HG03342 (cell line): Measurements from ENCODE around the gene ACSL5.
"Not testable (repeated sequence)": the region's sequence is repeated elsewhere in the genome, so short reads cannot be mapped to it uniquely, and the experiment has no call there.

Source experiments
- ATAC-seq: cut with Tn5 transposase; IDR thresholded peaks from one replicate; pipeline ENCODE4 v1.9.1; 2021; ENCODE audit warnings: mild to moderate bottlenecking, moderate library complexity; ENCODE audit not compliant: unreplicated experiment

Gene ACSL5

DNA sequence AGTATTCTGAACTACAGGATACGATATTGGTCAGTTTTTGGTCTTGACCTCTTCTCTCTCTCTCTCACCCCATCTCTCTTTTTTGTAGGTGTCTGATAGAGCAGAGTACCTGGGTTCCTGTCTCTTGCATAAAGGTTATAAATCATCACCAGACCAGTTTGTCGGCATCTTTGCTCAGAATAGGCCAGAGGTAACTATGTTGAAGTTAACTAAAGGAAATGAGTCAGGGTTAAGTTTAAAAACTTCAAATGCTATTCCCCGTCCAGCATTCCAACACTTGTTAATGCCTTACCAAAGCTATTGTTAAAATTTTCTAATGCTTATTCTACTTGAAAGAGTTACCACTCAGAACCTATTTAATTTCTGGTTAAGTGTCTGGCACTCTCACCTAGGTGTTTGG is 30.7 kb downstream of the ACSL5 start:
- no peak for ATAC-seq

DNA sequence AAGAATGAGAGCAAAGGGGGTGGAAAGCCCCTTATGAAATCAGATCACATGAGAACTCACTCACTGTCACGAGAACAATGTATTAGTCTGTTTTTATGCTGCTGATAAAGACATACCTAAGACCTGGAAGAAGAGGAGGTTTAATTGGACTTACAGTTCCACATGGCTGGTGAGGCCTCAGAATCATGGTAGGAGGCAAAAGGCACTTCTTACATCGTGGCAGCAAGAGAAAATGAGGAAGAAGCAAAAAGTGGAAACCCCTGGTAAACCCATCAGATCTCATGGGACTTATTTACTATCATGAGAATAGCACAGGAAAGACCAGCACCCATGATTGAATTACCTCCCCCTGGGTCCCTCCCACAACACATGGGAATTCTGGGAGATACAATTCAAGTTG is 32.9 kb downstream of the ACSL5 start:
- ATAC-seq, result not testable (repeated sequence)

GRCh38 chr10:112407696-112408095 is 33.8 kb downstream of the ACSL5 start:
- no peak for ATAC-seq

- no peak for ATAC-seq
Observed at GRCh38 chr10:112409299-112409698, 35.4 kb downstream of the ACSL5 start.

DNA sequence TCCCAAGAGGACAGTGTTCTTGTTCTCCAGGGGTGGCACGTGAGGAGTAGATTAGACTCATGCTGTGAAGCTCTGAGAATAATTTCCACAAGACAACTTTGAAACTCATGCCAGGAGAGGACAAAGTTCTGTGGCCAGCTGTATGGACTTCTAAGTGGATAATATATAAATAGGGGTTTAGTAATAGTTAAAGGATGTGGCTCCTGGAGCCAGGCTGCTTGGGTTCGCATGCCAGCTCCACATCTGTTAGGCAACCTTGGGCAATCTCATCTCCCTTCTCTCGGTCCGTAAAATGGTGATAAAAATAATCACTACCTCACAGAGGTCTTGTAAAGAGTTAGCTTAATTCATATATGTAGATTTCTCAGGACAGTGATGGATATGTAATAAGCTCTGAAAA is 35.8 kb downstream of the ACSL5 start:
- no peak for ATAC-seq

- no peak for ATAC-seq
Observed at GRCh38 chr10:112412696-112413095, 38.8 kb downstream of the ACSL5 start.

DNA sequence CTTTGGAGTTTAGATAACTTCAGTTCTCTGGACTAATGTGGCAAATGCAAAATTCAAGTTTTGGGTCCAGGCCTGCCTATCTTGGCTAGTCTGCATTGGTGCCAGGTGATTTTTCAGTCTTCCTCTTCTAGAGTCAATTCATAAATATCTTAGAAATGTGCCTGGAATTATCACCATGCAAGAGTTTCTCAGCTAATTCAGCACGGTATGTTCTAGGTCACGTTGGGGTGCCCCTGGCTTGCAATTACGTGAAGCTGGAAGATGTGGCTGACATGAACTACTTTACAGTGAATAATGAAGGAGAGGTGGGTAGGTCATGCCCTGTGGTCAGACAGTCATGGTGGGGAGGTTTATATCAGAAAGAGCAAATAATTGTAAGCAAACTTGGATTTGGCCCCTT is 47.8 kb downstream of the ACSL5 start:
- ATAC-seq, result no peak

DNA sequence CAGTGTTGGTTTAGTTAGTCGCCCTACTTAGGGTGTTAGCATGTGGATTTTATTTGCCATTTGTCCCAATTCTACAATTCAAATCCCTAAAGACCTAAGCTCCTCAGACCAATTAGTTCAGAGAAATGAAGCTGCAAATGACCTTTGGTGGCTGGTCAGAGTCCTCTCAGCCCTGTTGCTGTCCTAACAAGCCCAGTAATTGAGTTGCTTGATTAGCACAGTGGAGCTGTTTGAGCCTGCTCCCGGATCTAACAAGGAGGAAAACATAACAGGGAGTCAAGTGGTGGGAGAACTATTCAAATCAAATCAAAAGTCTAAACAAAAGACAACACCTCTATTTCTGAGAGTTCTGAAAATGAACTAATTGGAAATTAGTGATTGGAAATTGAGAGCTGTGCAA is 50.7 kb downstream of the ACSL5 start:
- ATAC-seq, result no peak

- ATAC-seq, result no peak
Observed at GRCh38 chr10:112426111-112426510, 52.2 kb downstream of the ACSL5 start.

- no peak for ATAC-seq
Observed at GRCh38 chr10:112429147-112429546, 55.2 kb downstream of the ACSL5 start.

DNA sequence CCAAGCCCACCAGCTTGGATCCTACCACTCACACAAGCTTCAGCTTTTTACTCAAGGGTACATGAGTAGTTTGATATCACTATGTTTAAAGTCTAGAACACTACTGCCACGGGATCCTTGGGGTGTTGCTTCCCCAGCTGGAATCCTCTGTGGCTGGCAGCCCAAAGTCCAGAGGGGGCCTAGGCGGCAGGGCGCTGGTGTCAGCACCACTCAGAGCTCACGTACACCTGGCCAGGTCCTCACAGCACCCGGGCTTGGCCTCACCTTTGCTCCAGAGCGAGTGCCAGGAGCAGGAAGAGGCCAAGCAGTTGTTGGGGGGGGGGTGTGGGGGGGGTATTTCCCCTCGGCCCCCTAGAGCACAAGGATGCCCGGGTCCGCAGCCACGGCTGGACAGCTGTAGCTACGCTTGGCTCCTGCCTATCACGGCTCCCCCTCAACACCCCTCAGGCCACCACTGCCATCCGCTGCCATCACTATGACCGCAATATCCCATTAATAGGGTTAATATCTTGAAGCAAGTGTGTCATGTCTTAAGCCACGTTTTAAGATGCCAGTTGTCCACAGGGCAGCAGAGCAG is 55.8 kb downstream of the ACSL5 start:
- ATAC-seq, result no peak

DNA sequence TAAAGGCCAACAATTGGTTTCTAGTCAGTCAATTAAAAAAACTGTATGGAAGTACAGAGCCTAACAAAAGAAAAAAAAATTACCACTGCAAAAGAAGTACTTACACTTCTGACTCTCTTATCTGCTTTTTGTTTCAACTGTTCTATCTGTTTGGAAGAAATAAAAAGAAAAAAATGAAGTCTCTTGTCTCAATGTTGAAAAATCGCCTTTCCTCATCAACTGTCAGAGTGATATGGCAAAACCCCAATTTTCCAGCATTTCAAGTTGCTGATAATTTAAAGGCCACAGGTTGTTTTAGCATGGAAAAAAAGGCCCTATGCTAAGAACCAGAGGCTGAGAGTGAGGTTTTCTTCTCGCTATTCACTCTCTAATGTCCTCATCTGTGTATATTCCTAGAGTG is 59.2 kb downstream of the ACSL5 start:
- ATAC-seq, result no peak

- no peak for ATAC-seq
Observed at GRCh38 chr10:112434988-112435619, 61.2 kb downstream of the ACSL5 start.

DNA sequence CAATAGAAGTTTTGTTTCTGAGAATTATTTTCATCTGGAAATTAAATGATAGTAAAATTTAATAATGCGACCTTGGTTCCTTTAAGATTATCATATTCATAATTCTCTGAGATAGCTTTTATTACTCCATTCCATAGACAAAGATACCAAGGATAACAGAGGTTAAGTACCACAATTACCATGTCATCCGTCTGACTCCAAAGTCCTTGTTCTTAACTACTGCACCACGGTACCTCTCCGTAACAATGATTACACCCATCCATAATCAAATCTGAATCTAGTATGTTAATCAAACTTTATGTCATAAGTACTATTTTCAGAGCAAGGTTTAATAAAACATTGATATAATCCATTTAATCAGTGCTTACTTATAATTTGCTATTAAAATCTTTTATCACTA is 64.4 kb downstream of the ACSL5 start:
- ATAC-seq, result no peak

GRCh38 chr10:112441520-112441919 is 67.6 kb downstream of the ACSL5 start:
- ATAC-seq, result no peak

DNA sequence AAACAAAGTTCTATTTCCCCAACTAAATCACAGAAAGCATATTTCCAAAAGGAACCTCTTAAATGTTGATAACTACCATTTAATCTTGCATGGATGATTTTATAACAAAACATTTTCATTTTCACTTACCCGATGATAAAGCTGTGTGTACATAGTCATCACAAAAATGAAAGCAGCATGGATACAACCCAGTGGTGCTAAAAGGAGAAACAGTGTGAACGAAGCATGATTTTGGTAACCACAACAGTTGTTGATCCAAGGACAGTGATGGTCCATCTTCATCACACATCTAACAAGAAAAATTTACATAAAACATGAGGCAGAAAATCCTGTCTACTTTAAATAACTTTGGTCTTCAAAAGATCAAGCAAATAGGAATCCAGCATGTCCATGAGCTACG is 68.1 kb downstream of the ACSL5 start:
- peak; percentile 38 for ATAC-seq

- no peak for ATAC-seq
Observed at GRCh38 chr10:112446055-112446854, 72.3 kb downstream of the ACSL5 start.

DNA sequence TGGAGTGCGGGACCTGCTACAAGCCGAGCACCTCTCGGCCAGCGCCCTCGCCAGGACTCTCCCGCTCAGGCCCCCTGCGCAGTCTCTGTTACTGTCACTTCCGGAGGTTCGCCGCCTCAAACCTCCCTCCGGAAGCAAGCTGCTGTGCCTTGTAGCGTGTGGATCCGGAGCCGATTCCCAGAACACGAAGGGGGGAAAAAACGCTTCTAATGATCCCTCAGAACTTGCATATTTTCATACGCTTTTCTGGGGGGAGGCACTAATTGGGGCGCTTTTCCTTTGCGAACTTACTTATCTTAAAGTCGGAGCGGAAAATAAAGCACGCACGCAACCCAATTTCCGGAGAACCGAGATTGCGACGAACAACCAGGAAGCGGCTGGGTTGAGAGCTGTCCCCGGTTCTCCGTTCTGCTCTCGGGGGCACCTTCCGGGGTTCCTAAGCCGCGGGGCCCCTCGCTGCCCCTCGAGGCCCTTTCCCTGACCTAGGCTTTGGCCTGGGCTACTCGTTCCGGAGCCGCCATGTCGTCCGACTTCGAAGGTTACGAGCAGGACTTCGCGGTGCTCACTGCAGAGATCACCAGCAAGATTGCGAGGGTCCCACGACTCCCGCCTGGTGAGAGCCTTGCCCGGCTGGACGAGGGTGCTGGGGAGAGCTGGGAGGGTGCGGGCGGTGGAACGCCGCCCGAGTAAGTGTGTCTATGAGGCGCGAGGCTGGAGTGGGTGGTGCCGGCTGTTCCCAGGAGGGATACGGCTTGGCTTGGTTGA is 73.1 kb downstream of the ACSL5 start, which contains the start of the genes VTI1A and ZDHHC6:
VTI1A (plus strand) TSS at position 361 of the 765 bp plus-strand sequence; CDS start at position 520, 159 bp downstream.
ZDHHC6 (minus strand) TSS at position 60 of the 765 bp plus-strand sequence. CDS start 1,478 bp downstream, outside the sequence.
- ATAC-seq, result peak; percentile 89

DNA sequence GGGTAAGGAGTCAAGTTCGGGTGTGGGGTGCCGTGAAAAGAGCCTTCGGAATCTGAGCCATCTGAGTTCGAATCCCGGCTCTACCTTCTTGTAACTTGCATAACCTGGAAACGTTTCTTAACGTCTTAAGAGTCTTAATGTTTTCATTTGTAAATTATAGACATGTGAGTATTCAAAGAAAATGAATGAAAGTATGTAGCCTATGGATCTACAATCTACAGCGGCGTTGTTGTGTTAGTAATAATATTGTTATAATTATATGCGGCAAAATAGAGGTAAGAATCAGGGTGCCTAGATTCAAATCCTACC is 73.7 kb downstream of the ACSL5 start:
- ATAC-seq, result no peak

DNA sequence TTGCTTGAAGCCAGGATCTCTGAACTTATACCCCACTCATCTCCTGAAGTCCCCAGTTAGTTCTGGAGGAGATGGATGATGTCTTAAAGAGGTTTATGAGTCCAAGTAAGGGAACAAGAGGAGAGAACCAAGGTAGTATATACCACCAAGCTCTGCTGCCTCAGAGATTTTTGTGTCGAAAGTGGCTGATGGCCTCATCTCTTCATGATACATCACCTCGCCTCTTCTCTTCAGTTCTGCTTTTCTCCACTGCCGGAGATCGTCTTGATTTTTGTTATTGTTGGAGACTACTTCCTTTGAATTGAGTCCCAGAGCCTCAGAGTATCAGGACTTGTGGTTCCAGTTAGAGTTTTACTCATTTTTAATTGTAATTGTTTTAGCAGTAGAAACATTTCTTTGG is 75.0 kb downstream of the ACSL5 start:
- ATAC-seq, result no peak
